ENCODE measurements around the gene UNC5A.

Gene UNC5A

DNA sequence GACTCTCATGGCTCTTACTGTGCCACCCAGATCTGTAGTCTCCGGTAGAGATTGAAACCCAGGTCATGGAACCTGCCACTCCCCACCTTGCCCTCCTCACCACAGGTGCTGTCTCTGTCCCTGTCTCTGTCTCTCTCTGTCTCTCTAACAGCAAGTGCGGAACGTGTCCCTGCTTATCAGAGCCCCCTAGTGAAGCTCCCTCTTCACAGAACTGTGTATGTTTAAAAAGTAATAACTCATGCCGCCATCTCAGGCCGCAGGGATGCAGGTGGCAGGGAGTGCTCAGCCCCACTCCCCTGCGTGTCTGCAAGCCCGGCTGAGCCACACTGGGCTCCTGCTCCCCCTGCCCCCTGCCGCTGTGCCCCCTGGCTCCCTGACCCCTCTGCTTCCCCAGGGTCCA lies 43.8 kb downstream of the UNC5A start:
- no peak overlapping the region for H3K4me3 ChIP-seq (ENCODE audit: low read depth, low read length)
- TF ChIP-seq CTCF (IDR thresholded peaks at IDR 0.05; ENCODE audit: low read depth, low read length, missing control alignments) = no peak
- no peak for DNase-seq (ENCODE audit: low read depth)

DNA sequence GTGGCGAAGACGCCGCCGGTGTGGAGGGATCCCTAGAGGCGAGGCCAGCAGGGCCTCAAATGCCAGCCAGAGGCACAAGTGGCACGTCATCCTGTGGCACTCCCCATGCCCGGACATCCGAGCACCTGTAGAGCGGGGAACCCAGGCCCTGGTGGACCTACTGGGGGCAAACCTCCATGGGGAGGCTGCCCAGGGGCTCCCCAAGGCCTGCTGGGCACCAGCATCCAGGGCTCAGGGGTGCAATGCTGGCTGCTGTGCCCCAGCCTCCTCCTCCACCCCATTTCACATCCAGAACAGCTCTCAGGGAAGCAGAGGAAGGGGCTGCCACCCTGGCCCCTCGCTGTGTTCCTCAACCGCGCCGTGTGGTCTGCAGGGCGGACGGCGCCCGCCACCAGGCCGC lies 45.2 kb downstream of the UNC5A start:
- no peak for DNase-seq (ENCODE audit: low read depth)
- no peak overlapping the region for H3K4me3 ChIP-seq (ENCODE audit: low read depth, low read length)
- TF ChIP-seq CTCF (IDR thresholded peaks at IDR 0.05; ENCODE audit: low read depth, low read length, missing control alignments) = no peak

GRCh38 chr5:176856746-176857145 lies 46.4 kb downstream of the UNC5A start:
- no peak for DNase-seq (ENCODE audit: low read depth)
- TF ChIP-seq CTCF (IDR thresholded peaks at IDR 0.05; ENCODE audit: low read depth, low read length, missing control alignments) = no peak
- no peak overlapping the region for H3K4me3 ChIP-seq (ENCODE audit: low read depth, low read length)

DNA sequence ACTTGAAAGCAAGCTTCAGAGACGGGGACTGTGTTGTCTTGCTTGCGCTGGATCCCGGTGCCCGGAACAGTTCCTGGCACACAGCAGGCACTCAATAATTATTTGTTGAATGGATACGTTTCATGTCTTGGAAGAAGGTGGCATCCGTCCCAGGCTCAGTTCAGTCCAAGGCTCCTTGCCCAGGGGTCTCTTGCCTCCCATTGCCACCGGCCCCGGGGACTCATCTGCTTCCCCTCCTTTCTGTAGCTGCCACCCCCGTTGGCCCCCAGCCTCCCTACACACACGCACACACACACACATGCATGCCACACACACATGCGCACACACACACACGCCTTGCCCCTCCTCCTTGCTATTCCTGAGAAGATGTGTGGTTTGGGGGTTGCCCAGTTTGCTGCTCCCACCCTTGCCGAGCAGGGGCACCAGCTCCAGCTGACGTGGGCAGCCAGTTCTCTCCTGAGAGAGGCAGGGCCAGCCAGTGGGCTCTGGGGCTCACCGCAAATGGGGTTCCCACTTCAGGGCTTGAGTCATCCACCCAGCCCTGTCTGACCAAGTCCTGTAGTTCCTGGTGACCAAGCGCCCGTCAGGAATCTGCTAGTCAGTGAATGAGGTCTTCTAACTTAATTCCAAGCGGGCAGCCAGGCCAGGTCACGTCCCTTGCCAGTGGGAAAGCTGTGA lies 47.0 kb downstream of the UNC5A start:
- TF ChIP-seq CTCF (IDR thresholded peaks at IDR 0.05; ENCODE audit: low read depth, low read length, missing control alignments) = no peak
- no peak for DNase-seq (ENCODE audit: low read depth)
- H3K4me3 ChIP-seq (ENCODE audit: low read depth, low read length) = no peak overlapping the region

DNA sequence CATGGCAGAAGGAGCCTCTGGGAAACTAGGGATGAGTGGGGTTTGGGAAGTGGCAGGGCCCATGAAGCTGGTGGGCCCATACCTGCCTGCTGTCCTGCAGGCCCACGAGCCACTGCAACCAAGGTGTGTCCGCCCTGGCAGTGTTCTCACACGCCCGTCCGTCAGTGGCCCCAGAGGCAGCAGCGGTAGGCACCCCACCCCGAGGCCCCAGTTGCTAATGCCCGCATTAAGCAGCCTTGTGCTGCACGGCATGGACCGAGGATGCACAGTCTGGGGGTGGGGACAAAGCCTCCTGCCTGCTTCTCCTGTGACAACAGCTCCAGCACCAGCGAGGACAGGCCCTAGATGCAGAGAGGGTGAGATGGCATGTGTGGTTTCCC lies 47.5 kb downstream of the UNC5A start:
- H3K4me3 ChIP-seq (ENCODE audit: low read depth, low read length) = no peak overlapping the region
- TF ChIP-seq CTCF (IDR thresholded peaks at IDR 0.05; ENCODE audit: low read depth, low read length, missing control alignments) = no peak
- no peak for DNase-seq (ENCODE audit: low read depth)

- DNase-seq (ENCODE audit: low read depth) = no peak
- TF ChIP-seq CTCF (IDR thresholded peaks at IDR 0.05; ENCODE audit: low read depth, low read length, missing control alignments) = no peak
- H3K4me3 ChIP-seq (ENCODE audit: low read depth, low read length) = no peak overlapping the region
These were observed 49.6 kb downstream of the UNC5A start for GRCh38 chr5:176859916-176860315.

- no peak for TF ChIP-seq CTCF (IDR thresholded peaks at IDR 0.05; ENCODE audit: low read depth, low read length, missing control alignments)
- no peak overlapping the region for H3K4me3 ChIP-seq (ENCODE audit: low read depth, low read length)
- DNase-seq (ENCODE audit: low read depth) = no peak
These were observed 50.0 kb downstream of the UNC5A start for GRCh38 chr5:176860381-176860780.
